ENCODE data around the gene TSHZ1.

Gene TSHZ1, protein sequence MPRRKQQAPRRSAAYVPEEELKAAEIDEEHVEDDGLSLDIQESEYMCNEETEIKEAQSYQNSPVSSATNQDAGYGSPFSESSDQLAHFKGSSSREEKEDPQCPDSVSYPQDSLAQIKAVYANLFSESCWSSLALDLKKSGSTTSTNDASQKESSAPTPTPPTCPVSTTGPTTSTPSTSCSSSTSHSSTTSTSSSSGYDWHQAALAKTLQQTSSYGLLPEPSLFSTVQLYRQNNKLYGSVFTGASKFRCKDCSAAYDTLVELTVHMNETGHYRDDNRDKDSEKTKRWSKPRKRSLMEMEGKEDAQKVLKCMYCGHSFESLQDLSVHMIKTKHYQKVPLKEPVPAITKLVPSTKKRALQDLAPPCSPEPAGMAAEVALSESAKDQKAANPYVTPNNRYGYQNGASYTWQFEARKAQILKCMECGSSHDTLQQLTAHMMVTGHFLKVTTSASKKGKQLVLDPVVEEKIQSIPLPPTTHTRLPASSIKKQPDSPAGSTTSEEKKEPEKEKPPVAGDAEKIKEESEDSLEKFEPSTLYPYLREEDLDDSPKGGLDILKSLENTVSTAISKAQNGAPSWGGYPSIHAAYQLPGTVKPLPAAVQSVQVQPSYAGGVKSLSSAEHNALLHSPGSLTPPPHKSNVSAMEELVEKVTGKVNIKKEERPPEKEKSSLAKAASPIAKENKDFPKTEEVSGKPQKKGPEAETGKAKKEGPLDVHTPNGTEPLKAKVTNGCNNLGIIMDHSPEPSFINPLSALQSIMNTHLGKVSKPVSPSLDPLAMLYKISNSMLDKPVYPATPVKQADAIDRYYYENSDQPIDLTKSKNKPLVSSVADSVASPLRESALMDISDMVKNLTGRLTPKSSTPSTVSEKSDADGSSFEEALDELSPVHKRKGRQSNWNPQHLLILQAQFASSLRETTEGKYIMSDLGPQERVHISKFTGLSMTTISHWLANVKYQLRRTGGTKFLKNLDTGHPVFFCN (N-terminal part only)

DNA sequence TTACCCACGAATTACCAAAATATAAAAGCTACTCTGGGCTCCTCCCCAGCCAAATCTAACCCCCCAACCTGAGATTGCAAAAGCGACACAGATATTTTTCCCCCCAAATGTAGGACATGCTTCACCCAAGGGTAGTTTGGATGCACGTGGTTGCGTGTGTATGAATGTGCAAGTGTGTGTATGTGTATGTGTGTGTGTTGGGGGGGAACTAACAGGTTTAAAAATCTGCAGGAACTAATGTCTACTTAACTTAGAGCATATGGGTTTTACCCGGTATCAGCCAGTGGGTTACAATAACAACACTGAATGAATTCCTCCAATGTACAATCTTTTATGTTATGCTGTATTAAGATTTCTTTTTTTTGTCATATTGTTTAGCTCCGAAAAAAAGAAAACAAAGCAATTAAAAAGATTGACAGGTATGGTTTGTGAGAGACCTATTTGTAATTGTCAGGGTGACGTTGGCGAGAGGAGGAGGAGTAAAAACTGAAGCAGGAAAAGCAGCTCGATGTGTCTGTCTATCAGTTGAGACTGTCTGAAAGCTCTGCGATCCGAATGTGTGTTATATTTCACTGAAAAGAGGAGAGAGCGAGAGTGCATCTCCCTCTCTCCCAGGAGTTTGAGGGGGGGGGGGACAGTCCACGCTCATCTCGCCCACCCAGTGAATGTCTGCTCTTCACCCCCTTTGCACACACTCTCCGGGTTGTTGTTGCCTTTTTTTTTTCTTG is at the start of gene TSHZ1:
Gene TSHZ1 (plus strand): TSS at position 524 of the 728 bp plus-strand sequence. CDS start 1,080 bp downstream, outside the sequence.
- peak; percentile 81 for DNase-seq (ENCODE audit: low spot score)

DNA sequence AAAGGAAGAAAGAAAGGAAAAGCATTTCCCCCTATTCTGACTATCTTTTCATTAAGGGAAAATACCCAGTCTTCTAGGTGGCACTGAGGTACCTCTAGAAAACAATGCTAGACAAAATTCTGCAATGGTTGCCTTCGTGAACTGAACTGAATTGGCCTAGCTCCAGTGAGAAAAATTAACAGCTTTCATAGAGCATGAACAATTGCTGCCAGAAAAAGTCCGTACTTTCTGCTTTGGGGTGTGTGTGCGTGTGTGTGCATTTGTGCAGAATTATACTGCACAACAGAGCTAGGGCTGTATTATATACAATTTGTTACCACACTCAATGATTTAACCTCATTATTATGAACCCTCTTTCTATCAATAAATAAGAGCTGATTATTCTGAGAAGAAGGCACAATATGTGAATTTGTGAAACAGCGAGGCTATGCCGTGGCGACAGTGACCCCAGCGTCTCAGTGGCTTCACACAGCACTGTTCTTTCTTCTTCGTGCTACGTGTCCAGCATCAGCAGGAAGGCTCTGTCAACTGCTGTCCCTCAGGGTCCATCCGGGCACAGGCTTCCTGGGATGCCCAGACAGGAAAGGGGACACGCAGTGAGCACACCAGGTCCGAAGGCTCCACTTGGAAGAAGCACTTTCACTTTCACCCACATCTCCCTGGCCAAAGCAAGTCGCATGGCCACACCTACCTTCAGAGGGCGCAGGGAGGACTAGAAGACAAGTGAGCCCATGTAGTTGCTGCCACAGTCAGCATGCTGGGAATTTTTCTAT is 49.2 kb upstream of the TSHZ1 start:
- DNase-seq (ENCODE audit: low spot score) = peak; percentile 32

DNA sequence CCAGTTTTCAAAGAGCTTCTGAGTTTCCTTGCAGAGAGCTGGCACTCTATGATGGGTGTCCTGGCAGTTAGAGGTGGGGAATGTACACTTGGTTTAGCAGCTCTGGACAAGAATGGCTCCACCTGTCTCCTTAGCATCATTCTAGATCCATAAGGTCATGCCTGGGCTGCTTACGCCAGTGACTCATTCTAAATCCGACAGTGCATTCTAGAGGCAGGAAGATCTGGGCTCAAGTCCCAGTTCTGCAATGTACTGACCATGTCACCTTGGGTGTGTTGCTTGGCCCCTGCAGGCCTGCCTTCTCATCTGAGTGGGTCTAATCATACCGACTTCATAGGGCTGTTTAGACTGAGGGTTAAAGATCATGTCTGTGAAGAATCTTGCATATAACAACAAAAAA is 48.1 kb upstream of the TSHZ1 start:
- DNase-seq (ENCODE audit: low spot score) = no peak

DNA sequence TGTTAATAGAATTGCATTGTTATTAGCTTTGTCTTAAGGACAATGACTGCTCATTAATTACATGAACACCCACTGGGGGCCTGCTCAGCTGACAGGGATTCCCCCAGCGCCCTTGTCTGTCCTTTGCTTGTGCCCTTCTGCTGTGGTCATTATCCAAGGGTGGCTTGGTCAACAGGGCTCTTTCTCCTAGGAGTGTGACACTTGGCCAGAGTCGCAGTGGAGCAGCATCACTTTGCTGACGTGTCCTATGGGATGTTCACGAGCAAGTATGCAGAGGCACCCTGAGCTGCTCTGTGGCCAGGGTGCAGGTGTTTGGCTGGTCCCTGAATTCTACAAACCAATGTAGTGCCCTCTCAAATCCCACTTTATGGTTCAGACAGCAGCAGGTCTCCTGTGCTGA is 47.6 kb upstream of the TSHZ1 start:
- no peak for DNase-seq (ENCODE audit: low spot score)

DNA sequence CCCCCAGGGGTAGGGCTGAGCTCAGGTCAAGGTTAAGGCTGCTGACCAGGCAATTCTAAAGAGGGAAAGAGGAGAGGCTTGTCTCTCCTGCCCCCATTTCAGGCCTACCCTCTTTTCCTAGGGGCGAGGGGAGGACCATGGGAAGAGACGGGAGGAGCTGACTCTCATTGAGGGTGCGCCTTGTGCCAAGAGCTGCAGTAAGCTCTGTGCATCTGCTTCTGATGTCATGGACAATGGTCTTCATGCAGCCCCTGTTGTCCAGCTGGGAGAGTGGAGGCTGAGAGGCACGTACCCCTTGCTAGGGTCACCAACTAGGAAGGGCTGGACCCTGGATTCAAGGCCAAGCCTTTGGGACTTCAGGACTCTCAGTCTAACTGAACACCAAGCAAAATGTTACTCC is 46.9 kb upstream of the TSHZ1 start:
- no peak for DNase-seq (ENCODE audit: low spot score)

- no peak for DNase-seq (ENCODE audit: low spot score)
Observed at GRCh38 chr18:75164479-75164878, 46.1 kb upstream of the TSHZ1 start.

- no peak for DNase-seq (ENCODE audit: low spot score)
Observed at GRCh38 chr18:75165926-75166325, 44.7 kb upstream of the TSHZ1 start.

- no peak for DNase-seq (ENCODE audit: low spot score)
Observed at GRCh38 chr18:75167137-75167536, 43.5 kb upstream of the TSHZ1 start.

DNA sequence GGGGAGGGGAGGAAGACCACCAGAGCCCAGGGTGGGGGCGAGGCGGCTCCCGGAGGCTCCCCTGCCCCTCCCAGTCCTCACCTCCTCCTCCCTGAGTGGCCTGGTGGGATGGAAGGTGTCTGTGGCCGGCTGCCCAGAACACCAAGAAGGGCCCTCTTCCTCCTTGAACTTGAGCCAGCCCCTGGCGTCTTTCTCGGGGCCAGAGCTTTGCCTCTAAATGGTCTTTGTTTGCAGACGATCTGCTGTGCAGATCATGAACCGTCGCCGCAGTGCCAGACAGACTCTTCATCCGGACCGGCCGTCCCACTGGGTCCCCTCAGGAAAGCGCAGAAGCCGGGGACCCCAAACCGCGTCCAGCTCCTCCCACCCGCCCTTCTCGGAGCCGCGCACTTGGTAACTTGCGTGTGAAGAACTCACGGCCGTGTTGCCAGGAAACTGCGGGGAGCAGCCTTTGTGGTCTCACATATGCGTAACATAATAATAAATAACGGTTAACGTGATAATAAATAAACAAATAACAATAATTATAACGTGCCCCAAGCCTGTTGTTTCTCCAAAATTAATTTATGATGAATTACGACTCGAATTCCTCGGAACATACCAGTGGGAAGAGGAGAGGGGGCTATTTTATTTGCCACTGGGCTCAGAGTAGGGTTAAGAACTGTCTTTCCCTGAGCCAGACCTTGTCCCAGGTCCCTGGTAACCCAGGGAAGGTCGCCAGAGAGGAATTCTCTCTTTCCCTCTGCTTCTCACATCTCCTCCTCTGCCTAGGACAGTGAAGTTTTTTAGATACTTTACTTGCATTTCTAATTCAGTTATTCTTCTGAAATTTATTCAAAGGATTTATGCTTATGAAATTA is 42.6 kb upstream of the TSHZ1 start:
- DNase-seq (ENCODE audit: low spot score) = no peak

- DNase-seq (ENCODE audit: low spot score) = no peak
Observed at GRCh38 chr18:75168619-75169018, 42.0 kb upstream of the TSHZ1 start.

- no peak for DNase-seq (ENCODE audit: low spot score)
Observed at GRCh38 chr18:75169411-75169810, 41.2 kb upstream of the TSHZ1 start.

DNA sequence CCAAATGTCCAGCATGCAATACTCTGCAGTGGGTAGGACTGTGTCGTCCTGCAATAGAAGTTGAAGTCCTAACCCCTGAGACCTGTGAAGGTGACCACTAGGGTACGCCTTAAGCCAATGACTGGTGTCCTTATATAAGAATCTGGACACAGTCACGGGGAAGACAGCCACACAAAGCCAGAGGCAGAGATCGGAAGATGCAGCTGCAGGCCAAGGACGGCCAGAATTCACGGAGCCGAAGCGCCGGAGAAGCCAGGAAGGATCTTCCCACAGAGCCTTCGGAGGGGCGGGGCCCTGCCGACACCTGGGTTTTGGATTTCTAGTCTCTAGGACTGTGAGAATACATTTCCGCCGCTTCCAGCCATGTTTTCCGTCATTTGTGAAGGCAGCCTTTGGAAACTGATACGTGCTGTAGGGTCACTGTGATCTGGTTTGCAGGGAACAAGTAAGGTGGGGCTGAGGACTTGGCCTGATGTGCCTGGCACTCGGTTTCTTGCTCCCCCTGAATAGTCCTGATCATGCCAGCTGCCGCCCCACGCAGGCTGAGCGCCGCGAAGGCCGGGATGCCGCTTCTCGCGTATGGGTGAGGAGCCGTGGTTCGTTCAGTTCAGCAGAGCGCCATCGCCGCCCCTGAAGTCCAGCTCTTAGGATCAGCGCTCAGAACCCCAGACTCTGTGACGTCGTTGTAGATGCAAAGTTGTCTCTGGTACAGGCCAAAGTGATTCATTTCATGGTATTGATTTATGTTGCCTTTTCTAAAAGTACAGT is 40.4 kb upstream of the TSHZ1 start:
- no peak for DNase-seq (ENCODE audit: low spot score)

DNA sequence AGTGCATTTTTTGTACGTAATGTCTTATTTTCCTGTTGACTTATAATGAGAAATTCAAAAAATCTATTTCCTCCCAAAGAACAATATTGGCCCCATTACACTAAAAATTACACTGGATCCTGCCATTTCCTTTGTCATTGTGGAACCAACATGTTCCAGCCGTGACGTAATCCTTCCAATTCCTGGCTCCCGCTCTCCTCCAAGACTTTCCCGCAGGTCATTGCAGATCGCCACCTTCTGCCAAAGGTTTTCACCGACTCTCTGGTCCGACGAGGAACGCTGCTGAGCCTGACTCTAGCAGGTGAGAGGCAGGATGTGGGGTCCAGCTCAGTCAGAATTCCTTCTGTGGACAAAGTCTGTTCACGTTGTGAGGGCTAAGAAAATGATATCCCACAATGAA is 39.7 kb upstream of the TSHZ1 start:
- DNase-seq (ENCODE audit: low spot score) = no peak

- no peak for DNase-seq (ENCODE audit: low spot score)
Observed at GRCh38 chr18:75172299-75173124, 38.1 kb upstream of the TSHZ1 start.

DNA sequence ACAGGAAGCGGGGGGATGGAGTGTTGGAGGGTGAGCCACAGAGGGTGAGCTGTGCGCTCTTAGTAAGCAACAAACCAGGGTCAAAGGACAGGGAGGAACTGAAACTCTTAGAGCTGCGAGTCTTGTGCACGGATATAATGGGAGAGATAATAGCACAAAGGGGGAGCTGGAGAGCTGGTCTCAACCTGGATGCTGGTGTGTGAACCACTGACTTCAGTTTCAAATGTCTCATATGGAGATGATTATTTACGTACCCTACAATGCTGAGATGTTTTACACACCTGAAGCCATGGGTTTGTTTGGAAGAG is 37.5 kb upstream of the TSHZ1 start:
- peak; percentile 27 for DNase-seq (ENCODE audit: low spot score)

- DNase-seq (ENCODE audit: low spot score) = no peak
Observed at GRCh38 chr18:75173738-75174137, 36.9 kb upstream of the TSHZ1 start.

GRCh38 chr18:75176849-75177248 is 33.7 kb upstream of the TSHZ1 start:
- no peak for DNase-seq (ENCODE audit: low spot score)

DNA sequence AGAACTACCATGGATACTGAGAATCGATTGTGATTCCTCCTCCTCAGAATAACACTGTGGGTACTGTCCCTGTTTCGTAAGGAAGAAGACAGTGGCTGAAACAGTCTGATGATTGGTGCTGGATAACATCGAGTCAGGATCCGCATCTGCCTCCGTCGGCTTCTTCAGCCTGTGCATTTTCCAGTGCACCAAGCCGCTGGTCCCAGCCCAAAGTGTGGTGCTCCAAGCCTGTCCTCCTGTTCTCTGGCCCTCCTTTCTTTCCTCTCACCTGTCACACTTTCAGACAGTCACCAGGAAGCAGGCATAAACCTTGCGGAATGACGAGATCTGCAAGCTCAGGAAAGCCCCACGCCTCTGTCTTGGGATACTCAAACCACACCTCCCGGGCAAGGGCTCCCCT is 32.2 kb upstream of the TSHZ1 start:
- no peak for DNase-seq (ENCODE audit: low spot score)

Data from HuH-7.5 (cell line).